ENCODE data around the gene TRIM33. TPM values are rescaled to one million over a fixed set of nuclear protein-coding genes. Genes with fewer than 3 reads are reported as not detected.
"Not testable (repeated sequence)": the region's sequence is repeated elsewhere in the genome, so short reads cannot be mapped to it uniquely, and the experiment has no call there.

TRIM33 gene
- total and polyA plus RNA-seq, 12 donors = 3.5 to 28.7 (median 20.0) TPM

DNA sequence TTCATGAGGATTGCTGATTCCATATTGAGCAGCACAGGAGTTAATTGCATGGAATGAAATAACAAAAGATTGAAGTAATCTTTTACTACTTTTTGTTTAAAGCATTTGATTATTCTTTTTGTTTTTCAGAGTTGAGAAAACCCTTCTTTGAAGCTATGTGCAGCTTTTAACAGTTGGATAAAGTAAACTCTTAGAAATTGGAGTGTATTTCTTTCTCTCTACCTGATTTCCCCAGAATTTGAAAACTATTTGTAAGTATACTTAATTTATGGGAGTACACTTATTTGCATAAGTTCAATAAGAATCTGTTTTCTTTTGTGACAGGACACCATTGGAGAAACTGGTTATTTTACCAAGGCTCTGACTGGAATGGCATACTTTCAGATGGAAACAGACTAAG is 133.6 kb downstream of the TRIM33 start:
- intact Hi-C loops (cut with DNase I) = no loop called here
- Histone ChIP-seq H3K4me3 (no peak overlapping the region), H3K9me3 (peaks cover 0 to 40% (median 17%) of the 10 kb centered on the region in 11 donors), H3K27me3 (no peaks in the 10 kb centered on the region), H3K4me1 (no peaks in the 10 kb centered on the region), H3K27ac (no peak overlapping the region), H3K36me3 (no peaks in the 10 kb centered on the region)
- no peak for DNase-seq
- TF ChIP-seq, protein P1, sequence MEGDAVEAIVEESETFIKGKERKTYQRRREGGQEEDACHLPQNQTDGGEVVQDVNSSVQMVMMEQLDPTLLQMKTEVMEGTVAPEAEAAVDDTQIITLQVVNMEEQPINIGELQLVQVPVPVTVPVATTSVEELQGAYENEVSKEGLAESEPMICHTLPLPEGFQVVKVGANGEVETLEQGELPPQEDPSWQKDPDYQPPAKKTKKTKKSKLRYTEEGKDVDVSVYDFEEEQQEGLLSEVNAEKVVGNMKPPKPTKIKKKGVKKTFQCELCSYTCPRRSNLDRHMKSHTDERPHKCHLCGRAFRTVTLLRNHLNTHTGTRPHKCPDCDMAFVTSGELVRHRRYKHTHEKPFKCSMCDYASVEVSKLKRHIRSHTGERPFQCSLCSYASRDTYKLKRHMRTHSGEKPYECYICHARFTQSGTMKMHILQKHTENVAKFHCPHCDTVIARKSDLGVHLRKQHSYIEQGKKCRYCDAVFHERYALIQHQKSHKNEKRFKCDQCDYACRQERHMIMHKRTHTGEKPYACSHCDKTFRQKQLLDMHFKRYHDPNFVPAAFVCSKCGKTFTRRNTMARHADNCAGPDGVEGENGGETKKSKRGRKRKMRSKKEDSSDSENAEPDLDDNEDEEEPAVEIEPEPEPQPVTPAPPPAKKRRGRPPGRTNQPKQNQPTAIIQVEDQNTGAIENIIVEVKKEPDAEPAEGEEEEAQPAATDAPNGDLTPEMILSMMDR (IDR thresholded peaks at IDR 0.05) = no peak
- no peak for ATAC-seq

DNA sequence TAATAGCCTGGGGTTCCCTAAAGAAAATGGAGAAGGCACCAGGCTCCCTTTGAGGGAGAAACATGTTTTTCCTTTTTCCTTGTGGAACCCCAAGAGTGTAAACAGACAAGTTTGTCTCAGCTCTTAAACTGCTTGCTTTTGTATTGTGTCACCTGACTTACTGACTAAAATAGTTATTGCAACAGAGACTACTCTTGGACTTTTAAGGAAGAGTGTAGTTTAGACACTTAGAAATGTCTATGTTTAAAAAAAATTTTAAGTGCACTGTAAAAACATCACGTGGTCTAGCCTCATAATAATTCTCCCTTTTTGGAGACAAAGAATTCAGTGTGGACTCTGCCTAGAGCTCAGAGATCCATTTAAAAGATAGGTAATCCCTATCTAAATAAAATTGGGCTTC is 141.1 kb downstream of the TRIM33 start:
- H3K9me3 ChIP-seq = peaks cover 0 to 16% (median 11%) of the 10 kb centered on the region in 11 donors
- H3K4me1 ChIP-seq = peaks cover 0 to 6% (median 0%) of the 10 kb centered on the region in 9 donors
- no peaks in the 10 kb centered on the region for H3K27me3 ChIP-seq
- DNase-seq (no peak), ATAC-seq (no peak)
- WGBS, 2 donors = 41 to 44% methylated on average over 1 of the region's 1 CpG
- H3K36me3 ChIP-seq = no peaks in the 10 kb centered on the region
- TF ChIP-seq, protein P1 (IDR thresholded peaks at IDR 0.05) = no peak
- no peak overlapping the region for H3K27ac ChIP-seq
- intact Hi-C loops (cut with DNase I) = no loop called here
- no peak overlapping the region for H3K4me3 ChIP-seq

DNA sequence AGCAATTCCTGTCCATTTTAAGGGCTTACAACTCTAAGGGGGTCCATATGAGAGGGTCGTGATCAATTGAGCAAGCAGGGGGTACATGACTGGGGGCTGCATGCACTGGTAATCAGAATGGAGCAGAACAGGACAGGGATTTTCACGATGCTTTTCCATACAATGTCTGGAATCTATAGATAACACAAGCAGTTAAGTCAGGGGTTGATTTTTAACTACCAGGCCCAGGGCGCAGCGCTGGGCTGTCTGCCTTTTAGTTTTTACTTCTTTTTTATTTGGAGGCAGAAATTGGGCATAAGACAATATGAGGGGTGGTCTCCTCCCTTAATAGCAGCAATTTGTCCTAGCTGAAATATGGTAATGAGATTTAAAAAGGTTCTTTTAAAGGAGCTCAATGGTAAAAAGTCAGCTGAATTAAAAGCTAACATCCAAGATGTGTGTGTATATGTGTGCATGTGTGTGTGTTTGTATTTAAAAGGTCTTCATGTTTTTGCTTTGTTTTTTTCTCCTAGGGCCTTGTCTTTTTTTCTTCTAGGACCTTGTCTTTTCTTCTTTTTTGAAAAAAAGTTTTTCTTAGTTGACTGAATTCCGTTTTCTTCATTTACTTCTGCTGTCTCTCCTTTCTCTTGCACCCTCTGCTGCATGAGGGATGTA is 141.6 kb downstream of the TRIM33 start:
- TF ChIP-seq, protein P1 (IDR thresholded peaks at IDR 0.05) = peak in 1 of 9 donors; percentile 20
- 68 to 69% methylated on average over 5 of the region's 5 CpGs for WGBS, 2 donors
- H3K9me3 ChIP-seq = peaks cover 0 to 14% (median 9%) of the 10 kb centered on the region in 11 donors
- H3K4me1 ChIP-seq; ATAC-seq; H3K4me3 ChIP-seq; H3K27me3 ChIP-seq; intact Hi-C loops (cut with DNase I); H3K36me3 ChIP-seq; DNase-seq; H3K27ac ChIP-seq: not testable (repeated sequence)

DNA sequence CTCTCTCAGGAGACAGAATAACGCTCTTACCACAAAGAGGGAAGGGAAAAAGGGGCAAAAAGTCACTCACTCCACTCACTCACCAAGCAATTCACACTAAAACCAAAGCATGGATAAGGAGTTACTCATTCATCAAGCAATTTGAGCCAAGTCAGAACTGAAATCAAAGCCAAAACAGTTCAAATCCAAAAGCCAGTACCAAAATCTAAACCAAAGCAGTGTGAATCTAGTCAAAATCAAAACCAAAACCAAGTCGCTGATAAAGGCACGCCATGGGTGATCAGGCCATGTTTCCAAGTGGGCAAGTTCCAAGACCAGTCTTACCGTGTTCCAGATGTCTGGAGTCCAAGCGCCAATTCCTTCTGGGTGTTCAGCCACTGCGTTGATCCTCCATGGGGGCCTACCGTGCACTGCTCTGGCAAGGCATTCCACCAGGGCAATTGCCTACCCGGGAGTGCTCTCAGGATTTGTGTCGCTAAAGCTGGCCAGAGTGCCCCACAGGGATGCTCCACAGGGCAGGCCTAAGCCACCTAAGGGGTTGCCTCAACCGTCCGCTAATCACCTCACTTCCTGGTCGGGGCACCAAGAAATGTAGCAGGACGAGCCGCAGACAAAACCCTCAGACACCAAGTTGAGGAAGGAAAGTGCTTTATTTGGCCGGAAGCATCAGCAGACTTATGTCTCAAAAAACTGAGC is 142.3 kb downstream of the TRIM33 start:
- Histone ChIP-seq H3K36me3 (no peaks in the 10 kb centered on the region), H3K27ac (no peak overlapping the region), H3K9me3 (peaks cover 0 to 14% (median 5%) of the 10 kb centered on the region in 11 donors), H3K4me3 (no peak overlapping the region), H3K27me3 (no peaks in the 10 kb centered on the region), H3K4me1 (peaks cover 0 to 6% (median 0%) of the 10 kb centered on the region in 9 donors)
- DNase-seq (no peak), ATAC-seq (no peak)
- 90% methylated on average over 15 of the region's 15 CpGs for WGBS, 2 donors
- intact Hi-C loops (cut with DNase I) = no loop called here
- TF ChIP-seq, protein P1 (IDR thresholded peaks at IDR 0.05) = no peak
